HCT116 (cell line): Measurements from ENCODE around the gene DCAF17. TPM values are rescaled to one million over a fixed set of nuclear protein-coding genes. Genes with fewer than 3 reads are reported as not detected.

Source experiments
- ATAC-seq: fragments of 200-7000 bp; cut with Tn5 transposase; 2 replicates; pipeline ENCODE4 v1.9.1; 2020; ENCODE audit warnings: mild to moderate bottlenecking, moderate library complexity
- BruUV-seq: library from RNA; stranded (reverse); fragments of 400-500 nt; replicated peaks from 2 replicates; lab custom pipeline; 2021; lab: Mats Ljungman, UMichigan
- CTCF ChIA-PET: fragments of 300-600 bp; sonication (Branson Sonifier 250); formaldehyde crosslinking; loops from one replicate; lab custom pipeline; 2021; ENCODE audit warnings: antibody characterized with exemption; lab: Charles Lee
- POLR2A ChIA-PET: fragments of 300-600, 350-600 bp; sonication (Branson Sonifier 250); formaldehyde crosslinking; loops from one replicate; lab custom pipeline; 2021; ENCODE audit warnings: antibody characterized with exemption; lab: Charles Lee
- RAD21 ChIA-PET, 2 experiments: fragments of 300-600 bp; sonication (Branson Sonifier 250); formaldehyde crosslinking; loops; one replicate each; lab custom pipeline; 2023; ENCODE audit warnings: low total read pairs in 2 of 2; ENCODE audit not compliant: uncharacterized antibody in 2 of 2, unreplicated experiment in 2 of 2, low non-redundant PET in 1 of 2; lab: Charles Lee
- DNase-seq: peaks from one replicate; pipeline ENCODE4 v3.0.0-alpha.2; 2010; ENCODE audit warnings: low read depth, low spot score
- H2AFZ ChIP-seq: fragments of 200-600 bp; shearing (Covaris generic), sonication (generic); 2 replicates; pipeline ENCODE4 v1.6.1; 2017; ENCODE audit warnings: low read depth, mixed run types, mixed read lengths, antibody characterized with exemption, low read length; ENCODE audit not compliant: poor library complexity, severe bottlenecking
- H3K27ac ChIP-seq: 2 replicates; pipeline ENCODE4 v1.5.1; 2012; ENCODE audit warnings: low read depth, low read length
- H3K27me3 ChIP-seq: fragments of 200-600 bp; sonication (generic); 2 replicates; pipeline ENCODE4 v1.6.1; 2016; ENCODE audit warnings: mixed run types, low read length, mixed read lengths; ENCODE audit not compliant: insufficient read depth
- H3K36me3 ChIP-seq, 2 experiments: fragments of 200-500 bp in 1 of 2; fragments of 200-600 bp in 1 of 2; sonication (Bioruptor generic) in 1 of 2; sonication (generic) in 1 of 2; 2 replicates each; pipeline versions ENCODE4 v1.5.1 to v1.6.1; 2014 to 2016; ENCODE audit warnings: low read length in 2 of 2, inconsistent platforms in 1 of 2, mixed read lengths in 1 of 2, mixed run types in 1 of 2; ENCODE audit not compliant: insufficient read depth in 2 of 2, control insufficient read depth in 1 of 2
- H3K4me1 ChIP-seq, 2 experiments: fragments of 200-600 bp in 1 of 2; sonication (generic) in 1 of 2; 2 replicates each; pipeline versions ENCODE4 v1.5.1 to v1.6.1; 2012 to 2017; ENCODE audit warnings: low read length in 2 of 2, inconsistent platforms in 1 of 2, mild to moderate bottlenecking in 1 of 2, mixed read lengths in 1 of 2, mixed run types in 1 of 2, moderate library complexity in 1 of 2; ENCODE audit not compliant: insufficient read depth in 2 of 2, control insufficient read depth in 1 of 2
- H3K4me2 ChIP-seq: fragments of 200-600 bp; sonication (generic); 2 replicates; pipeline ENCODE4 v1.6.1; 2017; ENCODE audit warnings: mixed run types, low read length, mixed read lengths
- H3K4me3 ChIP-seq, 2 experiments: fragments of 200-600 bp in 1 of 2; sonication (generic) in 1 of 2; replicated peaks in 1 of 2; 2 replicates each; pipeline ENCODE4 v1.5.1; 2011 to 2016; ENCODE audit warnings: low read length in 2 of 2, control low read depth in 1 of 2, low read depth in 1 of 2, mild to moderate bottlenecking in 1 of 2, mixed read lengths in 1 of 2, mixed run types in 1 of 2
- H3K79me2 ChIP-seq: fragments of 200-600 bp; sonication (generic); 2 replicates; pipeline ENCODE4 v1.6.1; 2017; ENCODE audit warnings: mild to moderate bottlenecking, mixed run types, low read length, moderate library complexity, mixed read lengths; ENCODE audit not compliant: insufficient read depth
- H3K9ac ChIP-seq: fragments of 200-600 bp; sonication (generic); 2 replicates; pipeline ENCODE4 v1.6.1; 2016; ENCODE audit warnings: low read length, mixed read lengths
- H3K9me2 ChIP-seq: fragments of 200-600 bp; sonication (generic), shearing (Covaris generic); 2 replicates; pipeline ENCODE4 v1.6.1; 2017; ENCODE audit warnings: mixed run types, mild to moderate bottlenecking, moderate library complexity; ENCODE audit not compliant: insufficient read depth
- H3K9me3 ChIP-seq, 2 experiments: fragments of 200-500 bp in 1 of 2; fragments of 200-600 bp in 1 of 2; sonication (Bioruptor generic) in 1 of 2; sonication (generic) in 1 of 2; 2 replicates each; pipeline ENCODE4 v1.6.1; 2014 to 2017; ENCODE audit warnings: low read length in 2 of 2, mixed read lengths in 2 of 2, inconsistent platforms in 1 of 2, low read depth in 1 of 2, mild to moderate bottlenecking in 1 of 2, mixed run types in 1 of 2, moderate library complexity in 1 of 2; ENCODE audit not compliant: control insufficient read depth in 1 of 2, insufficient read depth in 1 of 2
- H4K20me1 ChIP-seq: fragments of 200-600 bp; sonication (generic), shearing (Covaris generic); 2 replicates; pipeline ENCODE4 v1.6.1; 2017; ENCODE audit warnings: mixed run types, mild to moderate bottlenecking, moderate library complexity; ENCODE audit not compliant: insufficient read depth
- CEBPB ChIP-seq: IDR thresholded peaks from 2 replicates; pipeline ENCODE4 v1.6.1; 2012; ENCODE audit warnings: low read depth
- ELF1 ChIP-seq: IDR thresholded peaks from 2 replicates; pipeline ENCODE4 v1.6.1; 2012; ENCODE audit warnings: low read depth, borderline replicate concordance
- EZH2 ChIP-seq: fragments of 200-600 bp; sonication (generic); IDR thresholded peaks from 2 replicates; pipeline ENCODE4 v1.6.1; 2017; ENCODE audit warnings: antibody characterized with exemption, mixed run types
- FOSL1 ChIP-seq: IDR thresholded peaks from 2 replicates; pipeline ENCODE4 v1.6.1; 2012; ENCODE audit warnings: low read depth
- POLR2A ChIP-seq: IDR thresholded peaks from 2 replicates; pipeline ENCODE4 v1.7.0; 2011; ENCODE audit warnings: borderline replicate concordance; ENCODE audit not compliant: insufficient read depth, insufficient read length; ENCODE audit errors: extremely low read depth
- POLR2AphosphoS5 ChIP-seq: IDR thresholded peaks from 2 replicates; pipeline ENCODE4 v1.6.1; 2011; ENCODE audit warnings: mild to moderate bottlenecking, low read depth, low read length, moderate library complexity
- REST ChIP-seq: IDR thresholded peaks from 2 replicates; pipeline ENCODE4 v1.6.1; 2012; ENCODE audit warnings: low read depth
- SIN3A ChIP-seq: IDR thresholded peaks from 2 replicates; pipeline ENCODE4 v1.6.1; 2012; ENCODE audit warnings: low read depth
- SP1 ChIP-seq: IDR thresholded peaks from 2 replicates; pipeline ENCODE4 v1.6.1; 2012; ENCODE audit warnings: low read depth
- SRF ChIP-seq: IDR thresholded peaks from 2 replicates; pipeline ENCODE4 v1.6.1; 2012; ENCODE audit warnings: low read depth
- ZFX ChIP-seq: fragments of 450-650 bp; IDR thresholded peaks from 2 replicates; pipeline ENCODE4 v1.6.1; 2017
- intact Hi-C: fragments of 100-400 bp; cut with micrococcal nuclease; formaldehyde crosslinking; loops from 2 replicates; pipeline ENCODE4 v1.10.0; 2022
- total RNA-seq: library from RNA; stranded (reverse); gene quantifications from one replicate; pipeline ENCODE4 v1.2.1, GENCODE V29; 2021; ENCODE audit not compliant: unreplicated experiment
- TF ChIP-seq, protein P1 (sequence below): IDR thresholded peaks from 2 replicates; pipeline ENCODE4 v1.6.1; 2012
- TF ChIP-seq, protein P2 (sequence below): IDR thresholded peaks from 2 replicates; pipeline ENCODE4 v1.6.1; 2011; ENCODE audit warnings: mild to moderate bottlenecking, low read length, moderate library complexity; ENCODE audit not compliant: insufficient replicate concordance; ENCODE audit errors: extremely low read depth

Gene DCAF17
- total RNA-seq, 1 experiment from 2014 or later, result 17.7 TPM

DNA sequence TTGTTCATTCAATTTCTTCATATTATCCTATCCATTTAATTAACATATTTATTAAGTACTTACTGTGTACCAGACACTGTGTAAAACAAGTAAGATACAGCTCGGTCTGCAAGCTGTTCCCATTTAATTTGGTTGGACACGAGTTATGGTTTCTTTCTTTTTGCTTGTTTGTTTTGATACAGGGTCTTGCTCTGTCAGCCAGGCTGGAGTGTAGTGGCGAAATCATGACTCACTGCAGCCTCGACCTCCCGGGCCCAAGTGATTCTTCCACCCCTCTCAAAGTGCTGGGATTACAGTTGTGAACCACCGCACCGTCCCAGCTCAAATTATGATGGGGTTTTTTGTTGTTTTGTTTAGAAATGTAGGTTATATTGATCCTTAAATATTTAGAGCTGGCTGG, 97.3 kb downstream of the DCAF17 start:
- TF ChIP-seq POLR2A, result no peak
- no peak for TF ChIP-seq EZH2
- no peak for TF ChIP-seq ELF1
- no peak for TF ChIP-seq SIN3A
- TF ChIP-seq, protein P1, sequence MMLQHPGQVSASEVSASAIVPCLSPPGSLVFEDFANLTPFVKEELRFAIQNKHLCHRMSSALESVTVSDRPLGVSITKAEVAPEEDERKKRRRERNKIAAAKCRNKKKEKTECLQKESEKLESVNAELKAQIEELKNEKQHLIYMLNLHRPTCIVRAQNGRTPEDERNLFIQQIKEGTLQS, result no peak
- no peak for TF ChIP-seq CEBPB
- no peak for TF ChIP-seq SP1
- TF ChIP-seq, protein P2, sequence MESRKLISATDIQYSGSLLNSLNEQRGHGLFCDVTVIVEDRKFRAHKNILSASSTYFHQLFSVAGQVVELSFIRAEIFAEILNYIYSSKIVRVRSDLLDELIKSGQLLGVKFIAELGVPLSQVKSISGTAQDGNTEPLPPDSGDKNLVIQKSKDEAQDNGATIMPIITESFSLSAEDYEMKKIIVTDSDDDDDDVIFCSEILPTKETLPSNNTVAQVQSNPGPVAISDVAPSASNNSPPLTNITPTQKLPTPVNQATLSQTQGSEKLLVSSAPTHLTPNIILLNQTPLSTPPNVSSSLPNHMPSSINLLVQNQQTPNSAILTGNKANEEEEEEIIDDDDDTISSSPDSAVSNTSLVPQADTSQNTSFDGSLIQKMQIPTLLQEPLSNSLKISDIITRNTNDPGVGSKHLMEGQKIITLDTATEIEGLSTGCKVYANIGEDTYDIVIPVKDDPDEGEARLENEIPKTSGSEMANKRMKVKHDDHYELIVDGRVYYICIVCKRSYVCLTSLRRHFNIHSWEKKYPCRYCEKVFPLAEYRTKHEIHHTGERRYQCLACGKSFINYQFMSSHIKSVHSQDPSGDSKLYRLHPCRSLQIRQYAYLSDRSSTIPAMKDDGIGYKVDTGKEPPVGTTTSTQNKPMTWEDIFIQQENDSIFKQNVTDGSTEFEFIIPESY, result no peak
- no peak for TF ChIP-seq FOSL1
- TF ChIP-seq REST, result no peak
- TF ChIP-seq SRF, result no peak
- TF ChIP-seq ZFX, result no peak
- no peak for TF ChIP-seq POLR2AphosphoS5
- intact Hi-C loops, result no loop called here
- no peak for DNase-seq

More for the DNA sequence above, 97.3 kb downstream of the DCAF17 start:
- no TSS peak for BruUV-seq
- Histone ChIP-seq H4K20me1 (no peaks in the 10 kb centered on the region), H3K9me2 (no peaks in the 10 kb centered on the region), H3K36me3 (no peaks in the 10 kb centered on the region), H3K4me3 (no peak overlapping the region), H3K4me2 (no peak overlapping the region), H3K9ac (no peak overlapping the region), H3K4me1 (no peaks in the 10 kb centered on the region), H3K27ac (no peak overlapping the region), H2AFZ (no peak overlapping the region), H3K9me3 (peaks cover 0 to 5% of the 10 kb centered on the region in 2 experiments; a peak in 1 of 4 replicates), H3K79me2 (no peaks in the 10 kb centered on the region), H3K27me3 (no peaks in the 10 kb centered on the region)
- no peak for ATAC-seq
- ChIA-PET CTCF (interaction anchor here (0.6 to 1.4 kb wide), 2 partner anchors 10 to 558 kb away, joined by 3 to 4 read pairs; no protein-coding TSS in a partner anchor), RAD21 (no interaction called here), POLR2A (no interaction called here)
